Measurements from ENCODE around the gene SF3B1. TPM values are rescaled to one million over a fixed set of nuclear protein-coding genes. Genes with fewer than 3 reads are reported as not detected.
A peak's percentile ranks its signal among the peaks of the same experiment; 100 is the strongest.

SF3B1 gene
- total RNA-seq, 1 donor from 2014 or later = 253 TPM

DNA sequence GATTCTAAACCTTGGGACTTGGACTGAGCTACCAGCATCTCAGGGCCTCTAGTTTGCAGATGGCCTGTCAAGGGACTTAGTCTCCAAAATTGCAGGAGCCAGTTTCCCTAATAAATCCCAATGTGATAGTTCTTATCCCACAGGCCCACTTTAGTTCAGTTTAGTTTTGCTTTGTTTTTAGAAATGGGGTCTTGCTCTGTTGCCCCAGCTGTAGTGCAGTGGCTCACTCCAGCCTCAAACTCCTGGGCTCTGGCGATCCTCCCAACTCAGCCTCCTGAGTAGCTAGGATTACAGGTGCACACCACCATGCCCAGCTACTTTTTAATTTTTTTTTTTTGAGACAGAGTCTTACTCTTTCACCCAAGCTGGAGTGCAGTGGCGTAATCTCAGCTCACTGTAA is 2.6 kb upstream of the SF3B1 start:
- Histone ChIP-seq H3K9ac (ENCODE audit: low read length) (no peak overlapping the region), H3K79me2 (ENCODE audit: insufficient read depth, low read length) (peaks cover 34% of the 10 kb centered on the region), H3K27me3 (ENCODE audit: insufficient read depth, low read length) (no peaks in the 10 kb centered on the region), H3K36me3 (ENCODE audit: insufficient read depth, low read length) (peaks cover under 1% of the 10 kb centered on the region), H3K9me3 (ENCODE audit: insufficient read depth, low read depth, low read length) (no peaks in the 10 kb centered on the region), H4K20me1 (ENCODE audit: insufficient read depth, low read length) (peaks cover 17% of the 10 kb centered on the region), H3K4me3 (ENCODE audit: insufficient read depth, low read depth, low read length) (no peak overlapping the region), H3K27ac (ENCODE audit: low read depth, low read length) (no peak overlapping the region), H2AFZ (ENCODE audit: low read depth, low read length) (no peak overlapping the region), H3K4me2 (ENCODE audit: low read length) (no peak overlapping the region), H3K4me1 (ENCODE audit: insufficient read depth, low read length) (peaks cover 10% of the 10 kb centered on the region)
- no peak overlapping the region for H3K4me3 Mint-ChIP-seq (ENCODE audit: unreplicated experiment)
- no peak for TF ChIP-seq EZH2 (IDR thresholded peaks at IDR 0.05; ENCODE audit: insufficient read depth, low read length)
- TF ChIP-seq, protein P1, sequence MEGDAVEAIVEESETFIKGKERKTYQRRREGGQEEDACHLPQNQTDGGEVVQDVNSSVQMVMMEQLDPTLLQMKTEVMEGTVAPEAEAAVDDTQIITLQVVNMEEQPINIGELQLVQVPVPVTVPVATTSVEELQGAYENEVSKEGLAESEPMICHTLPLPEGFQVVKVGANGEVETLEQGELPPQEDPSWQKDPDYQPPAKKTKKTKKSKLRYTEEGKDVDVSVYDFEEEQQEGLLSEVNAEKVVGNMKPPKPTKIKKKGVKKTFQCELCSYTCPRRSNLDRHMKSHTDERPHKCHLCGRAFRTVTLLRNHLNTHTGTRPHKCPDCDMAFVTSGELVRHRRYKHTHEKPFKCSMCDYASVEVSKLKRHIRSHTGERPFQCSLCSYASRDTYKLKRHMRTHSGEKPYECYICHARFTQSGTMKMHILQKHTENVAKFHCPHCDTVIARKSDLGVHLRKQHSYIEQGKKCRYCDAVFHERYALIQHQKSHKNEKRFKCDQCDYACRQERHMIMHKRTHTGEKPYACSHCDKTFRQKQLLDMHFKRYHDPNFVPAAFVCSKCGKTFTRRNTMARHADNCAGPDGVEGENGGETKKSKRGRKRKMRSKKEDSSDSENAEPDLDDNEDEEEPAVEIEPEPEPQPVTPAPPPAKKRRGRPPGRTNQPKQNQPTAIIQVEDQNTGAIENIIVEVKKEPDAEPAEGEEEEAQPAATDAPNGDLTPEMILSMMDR (IDR thresholded peaks at IDR 0.05; ENCODE audit: insufficient read depth, low read depth, low read length) = no peak
- no peak overlapping the region for H3K27ac Mint-ChIP-seq (ENCODE audit: unreplicated experiment)
- H3K36me3 Mint-ChIP-seq (ENCODE audit: low read depth, unreplicated experiment) = no peaks in the 10 kb centered on the region
- H3K27me3 Mint-ChIP-seq (ENCODE audit: low read depth, unreplicated experiment) = no peaks in the 10 kb centered on the region
- no peak for DNase-seq (ENCODE audit: low read depth)
- H3K4me1 Mint-ChIP-seq (ENCODE audit: low read depth, unreplicated experiment) = peaks cover 8% of the 10 kb centered on the region
- no peak for FAIRE-seq
- H3K9me3 Mint-ChIP-seq (ENCODE audit: unreplicated experiment) = no peaks in the 10 kb centered on the region

DNA sequence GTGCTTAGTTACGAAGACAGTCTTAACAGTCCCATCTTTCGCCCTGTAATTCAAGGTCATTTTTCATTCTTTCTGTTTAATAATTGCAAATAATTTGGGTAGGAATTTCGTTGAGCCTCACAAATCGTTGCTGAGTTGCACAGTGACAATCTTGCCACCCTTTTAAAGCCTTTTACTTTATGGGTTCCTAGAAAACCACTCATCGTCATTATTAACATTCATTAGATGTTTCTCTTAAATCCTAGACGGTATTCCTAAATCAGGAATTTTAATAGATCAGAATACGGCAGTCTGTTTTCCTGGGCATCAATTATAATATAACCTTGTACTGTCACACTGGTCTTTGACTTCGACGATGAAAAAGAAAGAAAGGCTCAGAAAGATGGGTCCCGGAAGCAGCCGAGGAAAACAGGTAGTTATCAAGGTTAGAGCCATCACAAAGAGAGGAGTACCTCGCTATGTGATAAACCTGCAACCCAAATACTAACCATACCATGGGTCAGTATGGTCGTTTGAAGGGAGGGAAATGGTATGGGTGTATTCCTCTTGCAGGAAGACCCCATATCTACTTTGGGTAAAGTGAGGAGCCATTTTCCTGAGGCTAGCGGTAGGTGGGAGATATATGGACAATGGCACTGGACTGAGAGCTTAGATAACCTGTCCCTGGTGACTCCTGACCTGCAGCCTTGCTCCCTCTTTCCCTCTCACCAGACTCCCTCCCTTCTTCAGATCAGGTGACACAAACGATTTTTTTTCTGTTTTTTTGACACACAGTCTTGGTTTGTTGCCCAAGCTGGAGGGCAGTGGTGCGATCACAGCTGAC is 981 bp upstream of the SF3B1 start:
- H3K9ac ChIP-seq (ENCODE audit: low read length) = peak overlapping the region; percentile 99
- peaks cover 15% of the 10 kb centered on the region for H3K4me1 ChIP-seq (ENCODE audit: insufficient read depth, low read length)
- Mint-ChIP-seq H3K9me3 (ENCODE audit: unreplicated experiment) (no peaks in the 10 kb centered on the region), H3K27me3 (ENCODE audit: low read depth, unreplicated experiment) (no peaks in the 10 kb centered on the region), H3K4me1 (ENCODE audit: low read depth, unreplicated experiment) (peaks cover 17% of the 10 kb centered on the region), H3K4me3 (ENCODE audit: unreplicated experiment) (peak overlapping the region; percentile 94), H3K36me3 (ENCODE audit: low read depth, unreplicated experiment) (no peaks in the 10 kb centered on the region), H3K27ac (ENCODE audit: unreplicated experiment) (peak overlapping the region; percentile 99)
- H3K4me2 ChIP-seq (ENCODE audit: low read length) = peak overlapping the region; percentile 94
- H3K27ac ChIP-seq (ENCODE audit: low read depth, low read length) = peak overlapping the region; percentile 97
- H4K20me1 ChIP-seq (ENCODE audit: insufficient read depth, low read length) = peaks cover 32% of the 10 kb centered on the region
- H3K9me3 ChIP-seq (ENCODE audit: insufficient read depth, low read depth, low read length) = no peaks in the 10 kb centered on the region
- H3K79me2 ChIP-seq (ENCODE audit: insufficient read depth, low read length) = peaks cover 50% of the 10 kb centered on the region
- no peak for TF ChIP-seq EZH2 (IDR thresholded peaks at IDR 0.05; ENCODE audit: insufficient read depth, low read length)
- TF ChIP-seq, protein P1 (IDR thresholded peaks at IDR 0.05; ENCODE audit: insufficient read depth, low read depth, low read length) = no peak
- DNase-seq (ENCODE audit: low read depth) (no peak), FAIRE-seq (no peak)
- H3K4me3 ChIP-seq (ENCODE audit: insufficient read depth, low read depth, low read length) = peak overlapping the region; percentile 94
- peaks cover 3% of the 10 kb centered on the region for H3K36me3 ChIP-seq (ENCODE audit: insufficient read depth, low read length)
- peak overlapping the region; percentile 87 for H2AFZ ChIP-seq (ENCODE audit: low read depth, low read length)
- H3K27me3 ChIP-seq (ENCODE audit: insufficient read depth, low read length) = no peaks in the 10 kb centered on the region

Measured in astrocyte (in vitro differentiated cells and primary cell).